Activated B cell treated with CpG ODN at 0.5 μM for 24 hours (primary cell): Measurements from ENCODE around the gene STK38. TPM values are rescaled to one million over a fixed set of nuclear protein-coding genes. Genes with fewer than 3 reads are reported as not detected.

Experiments used
- ATAC-seq: fragments of 200-7000 bp; cut with Tn5 transposase; one replicate; pipeline ENCODE4 v1.10.0; 2021; ENCODE audit warnings: low read depth, mild to moderate bottlenecking, moderate library complexity
- CTCF ChIA-PET: fragments of 350-600 bp; sonication (Branson Sonifier 250); formaldehyde crosslinking; loops from one replicate; lab custom pipeline; 2021; ENCODE audit warnings: antibody characterized with exemption; lab: Charles Lee
- POLR2A ChIA-PET: fragments of 350-600 bp; sonication (Branson Sonifier 250); formaldehyde crosslinking; loops from one replicate; lab custom pipeline; 2021; ENCODE audit warnings: antibody characterized with exemption; lab: Charles Lee
- DNase-seq: peaks from one replicate; pipeline ENCODE4 v3.0.0; 2022
- H3K27ac Mint-ChIP-seq: one replicate; pipeline ENCODE4 v1.8.0; 2020; ENCODE audit warnings: mixed read lengths
- H3K27me3 Mint-ChIP-seq: one replicate; pipeline ENCODE4 v1.8.0; 2021; ENCODE audit warnings: mixed read lengths
- H3K36me3 Mint-ChIP-seq: one replicate; pipeline ENCODE4 v1.8.0; 2021; ENCODE audit warnings: low read depth, mixed read lengths
- H3K4me1 Mint-ChIP-seq: one replicate; pipeline ENCODE4 v1.8.0; 2021; ENCODE audit warnings: mixed read lengths
- H3K4me3 Mint-ChIP-seq: one replicate; pipeline ENCODE4 v1.8.0; 2020; ENCODE audit warnings: mild to moderate bottlenecking, mixed read lengths
- H3K9me3 Mint-ChIP-seq: one replicate; pipeline ENCODE4 v1.8.0; 2020; ENCODE audit warnings: mixed read lengths
- intact Hi-C: fragments of 100-400 bp; cut with micrococcal nuclease; formaldehyde crosslinking; loops from one replicate; pipeline ENCODE4 v1.15.1; 2024
- total RNA-seq: library from RNA; stranded (reverse); gene quantifications from 2 replicates; pipeline ENCODE4 v1.2.3, GENCODE V29; 2022
- TF ChIP-seq, protein P1 (sequence below): fragments of 200-600 bp; IDR thresholded peaks from one replicate; pipeline ENCODE4 v1.8.0; 2022; ENCODE audit warnings: antibody characterized with exemption, mild to moderate bottlenecking

The STK38 gene
- total RNA-seq, 1 donor from 2014 or later, result 26.1 TPM

DNA sequence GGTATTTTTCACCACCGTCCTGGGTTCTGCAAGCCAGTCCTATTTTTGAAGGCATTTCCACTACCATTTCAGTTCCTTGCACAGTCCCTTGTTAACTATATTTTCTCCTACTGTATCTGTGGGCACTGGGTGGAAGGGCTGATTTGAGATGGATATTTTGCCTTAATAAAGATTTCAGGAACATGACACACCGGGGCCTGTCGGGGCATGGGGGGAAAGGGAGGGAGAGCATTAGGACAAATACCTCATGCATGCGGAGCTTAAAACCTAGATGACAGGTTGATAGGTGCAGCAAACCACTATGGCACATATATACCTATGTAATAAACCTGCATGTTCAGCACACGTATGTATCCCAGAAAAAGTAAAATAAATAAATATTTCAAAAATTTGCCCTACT lies 22.4 kb downstream of the STK38 start:
- Mint-ChIP-seq H3K27ac (no peak overlapping the region), H3K4me3 (no peak overlapping the region), H3K36me3 (peaks cover 76% of the 10 kb centered on the region), H3K27me3 (no peaks in the 10 kb centered on the region), H3K4me1 (peaks cover 5% of the 10 kb centered on the region), H3K9me3 (no peaks in the 10 kb centered on the region)
- ChIA-PET POLR2A (no interaction called here), CTCF (no interaction called here)
- intact Hi-C loops, result no loop called here
- TF ChIP-seq, protein P1, sequence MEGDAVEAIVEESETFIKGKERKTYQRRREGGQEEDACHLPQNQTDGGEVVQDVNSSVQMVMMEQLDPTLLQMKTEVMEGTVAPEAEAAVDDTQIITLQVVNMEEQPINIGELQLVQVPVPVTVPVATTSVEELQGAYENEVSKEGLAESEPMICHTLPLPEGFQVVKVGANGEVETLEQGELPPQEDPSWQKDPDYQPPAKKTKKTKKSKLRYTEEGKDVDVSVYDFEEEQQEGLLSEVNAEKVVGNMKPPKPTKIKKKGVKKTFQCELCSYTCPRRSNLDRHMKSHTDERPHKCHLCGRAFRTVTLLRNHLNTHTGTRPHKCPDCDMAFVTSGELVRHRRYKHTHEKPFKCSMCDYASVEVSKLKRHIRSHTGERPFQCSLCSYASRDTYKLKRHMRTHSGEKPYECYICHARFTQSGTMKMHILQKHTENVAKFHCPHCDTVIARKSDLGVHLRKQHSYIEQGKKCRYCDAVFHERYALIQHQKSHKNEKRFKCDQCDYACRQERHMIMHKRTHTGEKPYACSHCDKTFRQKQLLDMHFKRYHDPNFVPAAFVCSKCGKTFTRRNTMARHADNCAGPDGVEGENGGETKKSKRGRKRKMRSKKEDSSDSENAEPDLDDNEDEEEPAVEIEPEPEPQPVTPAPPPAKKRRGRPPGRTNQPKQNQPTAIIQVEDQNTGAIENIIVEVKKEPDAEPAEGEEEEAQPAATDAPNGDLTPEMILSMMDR, result no peak
- DNase-seq (no peak), ATAC-seq (no peak)

DNA sequence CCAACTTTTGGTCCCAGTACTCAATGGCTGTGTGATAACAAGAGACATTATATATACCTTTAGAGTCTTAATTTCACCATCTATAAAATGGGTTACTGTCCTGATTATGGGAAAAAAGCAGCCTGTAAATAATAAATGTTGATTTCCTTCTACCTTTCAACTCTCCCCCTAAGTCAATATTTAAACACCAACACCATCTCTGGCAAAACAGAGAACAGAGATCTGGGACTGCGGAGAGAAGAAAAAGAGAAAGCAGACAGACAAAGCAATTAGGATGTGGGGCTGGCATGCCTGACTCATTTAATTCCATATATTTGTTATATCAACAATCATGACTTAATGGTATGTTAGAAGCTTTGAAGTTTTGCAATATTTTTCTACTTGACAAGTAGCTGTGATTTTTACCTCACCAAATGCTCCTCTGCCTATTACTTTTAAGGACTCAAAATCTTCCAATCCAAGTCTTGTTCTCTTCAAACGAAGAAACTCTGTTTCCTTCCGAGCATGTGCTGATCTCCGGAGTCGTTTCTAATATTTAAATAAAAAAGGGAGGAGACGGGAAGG lies 23.3 kb downstream of the STK38 start:
- intact Hi-C loops, result no loop called here
- H3K4me1 Mint-ChIP-seq, result peaks cover 5% of the 10 kb centered on the region

DNA sequence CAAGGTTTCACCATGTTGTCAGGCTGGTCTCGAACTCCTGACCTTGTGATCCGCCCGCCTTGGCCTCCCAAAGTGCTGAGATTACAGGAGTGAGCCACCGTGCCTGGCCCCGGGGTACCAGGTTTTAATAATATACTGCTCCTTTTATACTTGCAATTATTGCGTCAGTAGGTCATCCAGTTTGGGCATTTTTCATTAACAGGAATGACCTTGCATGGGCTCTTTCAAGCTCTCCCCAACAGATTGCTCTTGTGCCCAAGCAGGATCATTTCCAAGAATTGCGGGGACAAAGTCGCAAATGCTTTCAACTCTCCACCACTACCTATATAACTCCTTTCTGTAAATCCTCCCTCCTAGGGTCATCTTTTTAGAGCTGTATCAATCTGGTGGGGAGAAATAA lies 23.8 kb downstream of the STK38 start:
- TF ChIP-seq, protein P1, result no peak
- no peak overlapping the region for H3K27ac Mint-ChIP-seq
- no peaks in the 10 kb centered on the region for H3K9me3 Mint-ChIP-seq
- no peak for ATAC-seq
- POLR2A ChIA-PET, result interaction anchor here (0.6 to 0.8 kb wide), 3 partner anchors 73 to 110 kb away, joined by 3 to 6 read pairs (median 5); no protein-coding TSS in a partner anchor
- peaks cover 5% of the 10 kb centered on the region for H3K4me1 Mint-ChIP-seq
- CTCF ChIA-PET, result no interaction called here
- intact Hi-C loops, result no loop called here
- no peaks in the 10 kb centered on the region for H3K27me3 Mint-ChIP-seq
- no peak for DNase-seq
- H3K36me3 Mint-ChIP-seq, result peaks cover 78% of the 10 kb centered on the region
- H3K4me3 Mint-ChIP-seq, result no peak overlapping the region

More for the DNA sequence above, 23.3 kb downstream of the STK38 start:
- ChIA-PET POLR2A (interaction anchor here (0.6 kb wide), 1 partner anchor 72 kb away, joined by 3 read pairs; no protein-coding TSS in a partner anchor), CTCF (no interaction called here)
- Mint-ChIP-seq H3K36me3 (peaks cover 74% of the 10 kb centered on the region), H3K9me3 (no peaks in the 10 kb centered on the region), H3K27ac (no peak overlapping the region), H3K4me3 (no peak overlapping the region), H3K27me3 (no peaks in the 10 kb centered on the region)
- ATAC-seq (no peak), DNase-seq (no peak)
- TF ChIP-seq, protein P1, result no peak

DNA sequence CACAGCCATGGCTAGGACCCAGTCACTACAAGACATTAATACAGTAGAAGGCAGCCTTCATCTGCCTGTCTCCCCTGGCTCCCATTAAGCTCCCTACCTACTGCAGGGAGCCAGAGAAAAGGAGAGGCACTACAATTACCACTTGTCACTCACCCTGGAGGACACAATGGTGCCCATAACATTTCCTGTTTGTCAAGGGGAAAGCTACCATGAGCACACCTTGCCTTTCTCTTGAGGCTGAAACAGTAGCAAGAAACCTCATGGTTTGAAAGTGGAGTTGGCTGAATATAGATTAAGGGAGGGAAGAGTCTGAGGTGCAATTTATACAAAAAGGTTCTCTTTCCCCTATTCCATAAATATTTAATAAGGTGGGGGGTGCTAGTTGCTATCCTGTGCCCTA lies 27.9 kb downstream of the STK38 start:
- H3K4me1 Mint-ChIP-seq, result no peaks in the 10 kb centered on the region
- H3K4me3 Mint-ChIP-seq, result no peak overlapping the region
- ATAC-seq (no peak), DNase-seq (no peak)
- CTCF ChIA-PET, result no interaction called here
- no peaks in the 10 kb centered on the region for H3K9me3 Mint-ChIP-seq
- no peaks in the 10 kb centered on the region for H3K27me3 Mint-ChIP-seq
- POLR2A ChIA-PET, result interaction anchor here (0.6 kb wide), 1 partner anchor 191 kb away, joined by 4 read pairs; no protein-coding TSS in a partner anchor
- TF ChIP-seq, protein P1, result no peak
- intact Hi-C loops, result no loop called here
- H3K27ac Mint-ChIP-seq, result no peak overlapping the region
- H3K36me3 Mint-ChIP-seq, result peaks cover 83% of the 10 kb centered on the region

DNA sequence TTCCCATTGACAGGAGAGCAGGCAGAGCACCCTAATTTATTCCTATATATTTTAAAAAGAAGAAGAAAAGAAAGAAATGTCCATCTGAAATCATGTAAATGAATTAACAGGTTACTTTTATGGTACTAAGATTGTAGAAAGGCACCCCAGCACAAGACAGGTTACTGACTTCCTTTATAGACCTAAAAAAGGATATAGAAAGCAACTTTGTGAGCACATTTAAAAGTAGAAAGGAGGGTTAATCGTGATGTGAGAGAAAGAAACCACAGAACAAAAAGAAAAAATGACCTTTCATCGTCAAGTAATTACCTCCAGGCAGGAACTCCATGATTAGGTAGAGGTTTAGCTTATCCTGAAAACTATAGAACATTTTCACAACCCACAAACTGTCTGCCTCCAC lies 29.9 kb downstream of the STK38 start:
- CTCF ChIA-PET, result no interaction called here
- H3K4me1 Mint-ChIP-seq, result no peaks in the 10 kb centered on the region
- no peak overlapping the region for H3K27ac Mint-ChIP-seq
- intact Hi-C loops, result no loop called here
- H3K4me3 Mint-ChIP-seq, result no peak overlapping the region
- POLR2A ChIA-PET, result no interaction called here
- TF ChIP-seq, protein P1, result no peak
- DNase-seq (no peak), ATAC-seq (no peak)
- H3K9me3 Mint-ChIP-seq, result no peaks in the 10 kb centered on the region
- no peaks in the 10 kb centered on the region for H3K27me3 Mint-ChIP-seq
- peaks cover 73% of the 10 kb centered on the region for H3K36me3 Mint-ChIP-seq
